ENCODE results near the gene TRPV5.

- TF ChIP-seq POLR2A (IDR thresholded peaks at IDR 0.05) = no peak
- TF ChIP-seq, protein P1, sequence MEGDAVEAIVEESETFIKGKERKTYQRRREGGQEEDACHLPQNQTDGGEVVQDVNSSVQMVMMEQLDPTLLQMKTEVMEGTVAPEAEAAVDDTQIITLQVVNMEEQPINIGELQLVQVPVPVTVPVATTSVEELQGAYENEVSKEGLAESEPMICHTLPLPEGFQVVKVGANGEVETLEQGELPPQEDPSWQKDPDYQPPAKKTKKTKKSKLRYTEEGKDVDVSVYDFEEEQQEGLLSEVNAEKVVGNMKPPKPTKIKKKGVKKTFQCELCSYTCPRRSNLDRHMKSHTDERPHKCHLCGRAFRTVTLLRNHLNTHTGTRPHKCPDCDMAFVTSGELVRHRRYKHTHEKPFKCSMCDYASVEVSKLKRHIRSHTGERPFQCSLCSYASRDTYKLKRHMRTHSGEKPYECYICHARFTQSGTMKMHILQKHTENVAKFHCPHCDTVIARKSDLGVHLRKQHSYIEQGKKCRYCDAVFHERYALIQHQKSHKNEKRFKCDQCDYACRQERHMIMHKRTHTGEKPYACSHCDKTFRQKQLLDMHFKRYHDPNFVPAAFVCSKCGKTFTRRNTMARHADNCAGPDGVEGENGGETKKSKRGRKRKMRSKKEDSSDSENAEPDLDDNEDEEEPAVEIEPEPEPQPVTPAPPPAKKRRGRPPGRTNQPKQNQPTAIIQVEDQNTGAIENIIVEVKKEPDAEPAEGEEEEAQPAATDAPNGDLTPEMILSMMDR (IDR thresholded peaks at IDR 0.05) = no peak
These were observed 67.8 kb downstream of the TRPV5 start for GRCh38 chr7:142865766-142866165.
